Globus pallidus (tissue), 1 donor: ENCODE measurements around the gene CRLF3.
"Not testable (repeated sequence)": the region's sequence is repeated elsewhere in the genome, so short reads cannot be mapped to it uniquely, and the experiment has no call there.

Experiments used
- DNase-seq: peaks from one replicate; pipeline ENCODE4 v3.0.0-alpha.2; 2015; ENCODE audit warnings: low spot score

The CRLF3 gene

GRCh38 chr17:30814236-30814635 is 10.3 kb downstream of the CRLF3 start:
- not testable (repeated sequence) for DNase-seq

- DNase-seq: no peak
Observed at GRCh38 chr17:30812218-30813177, 12.0 kb downstream of the CRLF3 start.

GRCh38 chr17:30809867-30810266 is 14.6 kb downstream of the CRLF3 start:
- no peak for DNase-seq

DNA sequence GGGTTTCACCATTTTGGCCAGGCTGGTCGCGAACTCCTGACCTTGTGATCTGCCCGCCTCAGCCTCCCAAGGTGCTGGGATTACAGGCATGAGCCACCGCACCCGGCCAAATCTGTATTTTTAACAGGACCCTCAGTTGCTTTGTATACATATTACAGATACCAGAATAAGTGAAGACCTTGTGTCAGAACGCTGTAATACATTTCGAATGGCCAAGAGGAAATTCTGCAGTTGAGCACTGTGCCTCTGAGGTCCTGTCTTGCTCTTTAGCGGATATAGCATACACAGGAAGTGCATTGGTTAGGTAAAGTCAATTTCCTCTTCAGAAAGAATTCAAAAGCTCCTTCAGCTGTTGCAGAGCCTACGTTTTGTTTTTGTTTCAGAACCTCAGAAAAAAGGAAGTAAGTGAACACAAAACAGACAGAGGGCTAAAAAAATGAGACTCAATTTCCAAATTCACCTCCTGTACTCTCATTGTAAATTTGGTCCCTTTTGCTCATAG is 15.7 kb downstream of the CRLF3 start:
- peak; percentile 46 for DNase-seq

- DNase-seq: no peak
Observed at GRCh38 chr17:30807896-30808295, 16.6 kb downstream of the CRLF3 start.

GRCh38 chr17:30805944-30806456 is 18.5 kb downstream of the CRLF3 start:
- DNase-seq: no peak

DNA sequence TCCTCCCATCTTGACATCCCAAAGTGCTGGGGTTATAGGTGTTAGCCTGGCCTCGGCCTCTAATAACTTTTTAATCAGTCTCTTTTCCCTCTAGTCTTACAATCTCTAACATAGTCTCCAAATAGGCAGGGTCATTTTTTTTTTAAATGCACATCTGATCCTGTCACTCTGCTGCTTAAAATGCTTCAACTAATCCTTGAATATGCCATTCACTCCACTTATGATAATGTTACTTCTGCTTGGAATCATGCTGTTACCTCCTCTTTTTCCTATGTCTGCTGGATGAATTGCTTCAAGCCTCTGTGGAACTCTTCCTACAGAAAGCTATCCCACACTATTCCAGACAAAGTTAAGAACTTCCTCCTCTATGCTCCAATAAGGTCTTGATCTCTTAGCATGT is 22.8 kb downstream of the CRLF3 start:
- no peak for DNase-seq

- DNase-seq: no peak
Observed at GRCh38 chr17:30796016-30796415, 28.5 kb downstream of the CRLF3 start.

- DNase-seq: no peak
Observed at GRCh38 chr17:30794372-30794771, 30.1 kb downstream of the CRLF3 start.

GRCh38 chr17:30793282-30793977 is 31.1 kb downstream of the CRLF3 start:
- DNase-seq: no peak

GRCh38 chr17:30790279-30790678 is 34.2 kb downstream of the CRLF3 start:
- DNase-seq: no peak

DNA sequence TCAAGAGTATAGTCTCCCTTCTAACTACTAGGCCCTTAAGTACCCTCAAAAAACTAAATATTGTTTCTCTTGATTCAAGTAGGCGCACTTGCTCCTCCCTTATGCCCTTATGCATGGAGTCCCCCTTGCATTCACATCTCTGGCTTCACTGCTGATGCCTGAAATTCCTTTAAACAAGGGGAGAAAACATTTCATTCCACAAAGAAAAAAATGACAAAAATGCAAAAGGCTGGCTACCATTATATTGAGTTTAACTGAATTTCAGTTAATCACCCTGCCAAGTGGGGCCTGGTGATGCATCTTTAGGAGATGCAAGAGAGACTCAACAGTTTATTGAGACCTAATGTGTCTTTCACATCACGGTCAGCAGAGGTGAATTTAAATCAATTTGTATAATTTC is 35.6 kb downstream of the CRLF3 start:
- DNase-seq: no peak

DNA sequence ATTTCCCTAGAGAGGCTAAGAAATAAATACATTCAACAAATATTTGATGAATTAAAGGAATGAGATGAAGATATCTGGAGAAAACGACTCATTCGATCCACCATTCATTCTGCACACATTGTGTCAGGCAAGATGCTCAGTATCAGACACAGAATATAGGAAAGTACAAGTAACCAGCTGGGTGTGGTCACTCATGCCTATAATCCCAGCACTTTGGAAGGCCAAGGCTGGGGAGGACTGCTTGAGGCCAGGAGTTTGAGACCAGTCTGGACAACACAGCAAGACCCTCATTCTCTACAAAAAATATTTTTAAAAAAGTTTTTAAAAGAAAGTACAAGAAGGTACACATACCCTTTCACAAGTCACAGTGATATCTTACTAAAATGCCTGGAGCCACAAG is 42.3 kb downstream of the CRLF3 start:
- DNase-seq: no peak

DNA sequence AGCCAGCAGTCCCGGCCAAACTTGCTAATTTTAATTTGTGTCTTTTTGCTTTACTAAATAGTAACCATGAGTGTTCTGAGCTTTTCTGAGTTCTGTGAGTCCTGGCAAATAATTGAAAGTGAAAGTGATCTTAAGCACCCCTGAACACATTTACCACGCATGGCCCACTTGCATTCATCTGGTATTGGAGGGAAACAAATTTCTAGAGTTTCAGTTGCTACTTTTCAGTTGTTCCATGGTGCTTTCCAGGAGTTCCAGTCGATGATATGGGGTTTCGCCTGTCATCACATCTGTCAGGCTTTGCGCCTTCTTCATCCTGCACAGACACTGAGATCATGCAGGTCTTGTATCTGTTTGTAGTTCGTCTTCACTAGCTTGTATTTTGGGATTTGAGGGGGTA is 44.1 kb downstream of the CRLF3 start:
- DNase-seq: no peak

- DNase-seq: not testable (repeated sequence)
Observed at GRCh38 chr17:30768771-30769170, 55.7 kb downstream of the CRLF3 start.

GRCh38 chr17:30767641-30768404 is 56.7 kb downstream of the CRLF3 start:
- DNase-seq: not testable (repeated sequence)

- no peak for DNase-seq
Observed at GRCh38 chr17:30761060-30761459, 63.4 kb downstream of the CRLF3 start.

GRCh38 chr17:30753291-30753690 is 71.2 kb downstream of the CRLF3 start:
- DNase-seq: not testable (repeated sequence)

GRCh38 chr17:30750982-30751381 is 73.5 kb downstream of the CRLF3 start:
- not testable (repeated sequence) for DNase-seq

GRCh38 chr17:30747621-30748020 is 76.9 kb downstream of the CRLF3 start:
- DNase-seq: not testable (repeated sequence)

DNA sequence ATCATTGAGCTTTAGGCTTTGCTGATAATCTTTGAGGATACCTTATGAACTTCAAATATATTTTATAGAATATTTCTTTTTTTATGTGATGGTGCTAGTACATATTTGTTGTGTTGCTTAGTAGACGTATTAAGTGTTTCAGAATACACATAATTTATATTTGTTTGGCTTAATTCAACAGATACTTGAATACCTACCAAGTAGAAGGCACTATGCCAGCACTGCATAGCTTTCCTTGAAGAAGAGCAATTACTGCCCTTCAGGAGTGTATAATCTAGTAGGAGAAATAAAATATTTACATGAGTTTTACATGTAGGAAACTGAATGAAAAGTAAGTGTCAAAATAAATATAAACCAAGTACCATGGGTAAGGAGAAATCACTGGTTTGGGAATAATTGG is 81.8 kb downstream of the CRLF3 start:
- not testable (repeated sequence) for DNase-seq

DNA sequence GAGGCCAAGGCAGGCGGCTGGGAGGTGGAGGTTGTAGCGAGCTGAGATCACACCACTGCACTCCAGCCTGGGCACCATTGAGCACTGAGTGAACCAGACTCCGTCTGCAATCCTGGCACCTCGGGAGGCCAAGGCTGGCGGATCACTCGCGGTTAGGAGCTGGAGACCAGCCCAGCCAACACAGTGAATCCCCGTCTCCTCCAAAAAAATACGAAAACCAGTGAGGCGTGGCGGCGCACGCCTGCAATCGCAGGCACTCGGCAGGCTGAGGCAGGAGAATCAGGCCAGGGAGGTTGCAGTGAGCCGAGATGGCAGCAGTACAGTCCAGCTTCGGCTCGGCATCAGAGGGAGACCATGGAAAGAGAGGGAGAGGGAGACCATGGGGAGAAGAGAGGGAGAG is 88.1 kb downstream of the CRLF3 start:
- DNase-seq: not testable (repeated sequence)
